Activated CD4-positive, CD25-positive, alpha-beta regulatory T cell treated with anti-CD3 and anti-CD28 coated beads, Interleukin-2, amount 50 U/mL, for 72 hours (primary cell): ENCODE measurements around the gene CAMK4.

Experiments used
- DNase-seq: peaks from one replicate; pipeline ENCODE4 v3.0.0; 2021

The CAMK4 gene

GRCh38 chr5:111447099-111447498 lies 222.9 kb downstream of the CAMK4 start:
- DNase-seq = no peak

- no peak for DNase-seq
Observed at GRCh38 chr5:111447822-111448221, 223.6 kb downstream of the CAMK4 start.

- DNase-seq = no peak
Observed at GRCh38 chr5:111453295-111453694, 229.1 kb downstream of the CAMK4 start.

- DNase-seq = no peak
Observed at GRCh38 chr5:111453747-111454146, 229.6 kb downstream of the CAMK4 start.

GRCh38 chr5:111454198-111454622 lies 230.0 kb downstream of the CAMK4 start:
- no peak for DNase-seq

- no peak for DNase-seq
Observed at GRCh38 chr5:111454776-111455175, 230.6 kb downstream of the CAMK4 start.

GRCh38 chr5:111461255-111461671 lies 237.1 kb downstream of the CAMK4 start:
- no peak for DNase-seq

GRCh38 chr5:111461934-111462333 lies 237.8 kb downstream of the CAMK4 start:
- no peak for DNase-seq

- no peak for DNase-seq
Observed at GRCh38 chr5:111463311-111463710, 239.1 kb downstream of the CAMK4 start.

GRCh38 chr5:111469293-111469896 lies 245.2 kb downstream of the CAMK4 start:
- no peak for DNase-seq

- DNase-seq = no peak
Observed at GRCh38 chr5:111469903-111470302, 245.7 kb downstream of the CAMK4 start.

- DNase-seq = no peak
Observed at GRCh38 chr5:111472096-111472495, 247.9 kb downstream of the CAMK4 start.

- no peak for DNase-seq
Observed at GRCh38 chr5:111472579-111472978, 248.4 kb downstream of the CAMK4 start.

- no peak for DNase-seq
Observed at GRCh38 chr5:111478266-111478665, 254.1 kb downstream of the CAMK4 start.

- no peak for DNase-seq
Observed at GRCh38 chr5:111478898-111479297, 254.7 kb downstream of the CAMK4 start.

- no peak for DNase-seq
Observed at GRCh38 chr5:111480346-111480745, 256.2 kb downstream of the CAMK4 start.

GRCh38 chr5:111486055-111486454 lies 261.9 kb downstream of the CAMK4 start:
- no peak for DNase-seq

- no peak for DNase-seq
Observed at GRCh38 chr5:111486926-111487325, 262.7 kb downstream of the CAMK4 start.

- DNase-seq = no peak
Observed at GRCh38 chr5:111488353-111488752, 264.2 kb downstream of the CAMK4 start.

- DNase-seq = no peak
Observed at GRCh38 chr5:111493031-111493430, 268.8 kb downstream of the CAMK4 start.

GRCh38 chr5:111494355-111494999 lies 270.3 kb downstream of the CAMK4 start:
- DNase-seq = no peak

- DNase-seq = no peak
Observed at GRCh38 chr5:111495159-111495558, 271.0 kb downstream of the CAMK4 start.

- DNase-seq = no peak
Observed at GRCh38 chr5:111498346-111498745, 274.2 kb downstream of the CAMK4 start.

GRCh38 chr5:111502956-111503355 lies 278.8 kb downstream of the CAMK4 start:
- no peak for DNase-seq

- DNase-seq = no peak
Observed at GRCh38 chr5:111505096-111505495, 280.9 kb downstream of the CAMK4 start.
